DMS53 treated with DMSO at 0.1 percent for 48 hours (cell line): ENCODE results near the gene CPM.
A peak's percentile ranks its signal among the peaks of the same experiment; 100 is the strongest.

ENCODE experiments used
- DNase-seq: peaks from one replicate; lab custom pipeline; 2025; ENCODE audit not compliant: unreplicated experiment; lab: John Stamatoyannopoulos, UW

Gene CPM

DNA sequence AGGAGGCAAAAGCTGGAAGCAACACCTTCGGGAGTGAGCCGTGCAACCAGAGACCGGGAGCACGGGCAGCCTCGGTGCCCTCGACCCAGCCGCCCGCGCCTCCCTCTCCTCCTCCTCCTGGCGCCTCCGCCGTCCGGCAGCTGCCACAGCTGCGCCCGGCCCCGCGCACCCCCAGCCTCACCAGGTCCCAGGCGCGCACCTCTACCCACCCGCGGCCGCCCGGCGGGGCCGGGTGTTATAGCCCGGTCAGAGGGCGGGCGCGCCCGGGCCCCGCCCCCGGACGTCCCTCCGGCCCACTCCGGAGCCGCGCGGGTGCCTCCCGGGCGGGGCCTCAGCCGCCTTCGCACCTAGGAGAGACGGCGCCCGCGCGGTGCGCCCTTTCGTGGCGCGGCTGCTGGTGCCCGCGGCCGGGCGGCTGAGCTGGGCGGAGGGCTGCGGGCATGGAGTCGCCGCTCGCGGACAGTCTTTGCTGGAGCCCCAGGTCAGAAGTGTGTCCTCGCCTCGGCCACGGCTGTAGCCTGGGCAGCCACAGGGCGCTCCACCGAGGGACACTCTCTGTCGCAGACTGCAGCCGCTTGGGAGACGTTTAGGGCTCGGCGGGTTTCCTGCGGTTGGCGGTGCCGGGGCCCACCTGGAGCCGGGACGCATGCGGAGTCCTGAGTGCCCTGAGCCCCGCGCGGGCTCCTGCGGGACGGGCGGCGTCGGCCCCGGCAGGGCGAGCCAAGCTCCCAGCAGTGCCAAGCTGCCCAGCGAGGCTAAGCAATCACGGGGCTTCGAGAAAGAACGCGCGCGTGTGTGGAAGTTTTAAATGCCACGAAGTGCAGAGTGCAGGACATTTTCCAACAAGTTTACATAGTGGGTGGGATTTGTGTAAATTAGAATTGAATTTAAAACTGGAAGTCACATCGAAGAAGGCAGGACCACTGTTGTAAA is at the start of gene CPM:
TSS of gene CPM (minus strand) at position 211 of the 933 bp plus-strand sequence. CDS start 334 bp downstream, outside the sequence.
- peak; percentile 82 for DNase-seq

DNA sequence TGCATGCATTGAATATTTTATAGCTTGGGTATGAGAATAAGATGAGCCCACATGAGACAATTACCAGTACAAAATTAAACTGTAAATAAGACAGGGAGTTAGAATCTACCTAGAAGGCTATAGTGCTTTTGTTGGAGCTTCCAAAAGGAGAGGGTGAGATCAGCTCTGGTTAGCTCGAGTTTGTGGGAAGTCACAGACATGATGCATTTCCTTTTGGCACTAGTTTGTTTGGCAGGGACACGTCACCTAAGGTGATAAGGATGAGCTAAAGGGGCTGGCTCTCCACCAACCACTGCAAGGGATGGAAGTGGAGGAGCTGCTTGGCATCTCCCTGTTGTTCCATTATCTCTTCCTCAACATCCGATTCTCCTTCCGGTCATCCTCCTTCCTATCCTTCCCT is 48.5 kb upstream of the CPM start:
- DNase-seq, result no peak

DNA sequence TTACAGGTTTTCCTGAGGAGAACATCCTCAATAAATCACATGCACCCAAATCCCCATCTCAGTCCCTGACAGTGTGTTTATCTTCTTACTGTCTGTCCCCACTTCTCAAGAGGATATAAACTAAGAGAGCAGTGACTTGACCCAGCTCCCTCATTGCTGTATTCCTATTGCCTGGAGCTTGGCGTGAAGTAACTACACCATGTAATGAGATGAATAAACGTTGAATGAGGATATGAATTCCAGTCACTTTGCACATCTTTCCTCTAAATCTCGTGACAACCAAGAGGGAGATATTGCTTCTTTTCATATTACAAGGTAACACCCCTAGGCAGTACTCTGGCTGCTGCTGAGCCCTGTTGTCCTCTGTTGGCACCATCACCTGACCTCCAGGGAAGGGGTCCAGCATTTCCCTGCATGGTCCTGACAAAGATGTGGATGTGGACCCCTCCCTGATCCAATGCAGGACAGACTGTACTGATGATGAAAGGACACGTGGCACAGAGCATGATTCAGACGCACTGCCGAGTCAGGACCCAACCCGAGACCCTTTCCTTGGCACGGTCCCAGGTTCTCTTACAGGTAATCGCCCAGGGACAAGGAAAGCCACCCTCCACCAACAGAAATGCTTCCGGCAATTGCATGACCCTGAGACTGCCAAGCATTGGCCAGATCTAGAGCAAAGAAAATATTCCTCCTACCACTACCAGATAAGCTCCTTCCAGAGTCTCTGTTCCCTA is 47.7 kb upstream of the CPM start:
- no peak for DNase-seq

DNA sequence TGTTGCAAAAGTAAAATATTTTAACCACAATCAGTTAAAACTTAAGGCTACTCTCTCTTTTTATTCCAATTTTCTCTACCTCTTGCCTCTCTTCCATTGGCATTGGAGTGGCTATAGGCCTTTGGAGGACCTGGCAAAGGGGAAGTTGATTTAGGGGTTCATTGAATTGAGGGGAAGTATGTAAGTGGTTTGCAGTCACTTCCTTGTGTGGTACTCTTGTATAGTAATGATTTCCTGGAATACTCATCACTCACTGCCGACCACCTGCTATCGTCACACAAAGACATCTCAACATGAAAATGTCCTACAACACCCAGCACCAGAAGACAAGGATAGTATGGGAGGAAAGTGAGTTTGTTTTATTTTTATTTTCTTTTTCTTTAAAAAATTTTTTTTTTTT is 45.7 kb upstream of the CPM start:
- DNase-seq, result no peak

DNA sequence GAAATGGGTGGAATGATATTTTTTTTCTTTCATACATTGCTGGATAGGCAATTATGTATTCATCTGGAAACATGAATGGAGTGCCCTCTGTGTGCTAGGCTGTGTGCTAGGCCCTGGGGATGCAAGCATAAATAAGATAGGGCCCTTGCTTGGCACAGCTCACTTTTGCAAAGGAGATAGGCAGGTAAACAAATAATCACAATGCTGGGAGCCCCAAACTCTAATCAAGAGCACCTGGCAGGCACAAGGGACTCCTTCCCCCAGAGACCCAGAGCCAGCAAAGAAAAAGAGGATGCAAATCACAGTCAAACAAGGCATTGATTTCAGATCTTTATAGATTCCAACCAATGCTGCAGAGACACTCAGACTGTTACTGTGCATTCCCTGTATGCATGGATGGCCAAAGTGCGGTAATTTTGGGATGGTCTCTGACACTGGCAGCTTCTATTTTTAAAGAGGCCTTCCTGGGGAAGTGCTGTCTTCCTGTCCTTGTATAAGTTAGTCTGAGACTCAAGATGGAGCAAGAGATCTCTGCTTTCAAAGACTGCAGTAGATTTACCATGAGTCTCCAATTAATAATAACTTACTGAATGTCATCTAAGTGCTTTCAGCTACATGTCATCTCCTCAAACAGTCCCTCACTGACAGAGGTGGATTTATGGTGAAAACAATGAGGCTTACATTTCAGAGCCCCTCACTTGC is 45.1 kb upstream of the CPM start:
- no peak for DNase-seq

DNA sequence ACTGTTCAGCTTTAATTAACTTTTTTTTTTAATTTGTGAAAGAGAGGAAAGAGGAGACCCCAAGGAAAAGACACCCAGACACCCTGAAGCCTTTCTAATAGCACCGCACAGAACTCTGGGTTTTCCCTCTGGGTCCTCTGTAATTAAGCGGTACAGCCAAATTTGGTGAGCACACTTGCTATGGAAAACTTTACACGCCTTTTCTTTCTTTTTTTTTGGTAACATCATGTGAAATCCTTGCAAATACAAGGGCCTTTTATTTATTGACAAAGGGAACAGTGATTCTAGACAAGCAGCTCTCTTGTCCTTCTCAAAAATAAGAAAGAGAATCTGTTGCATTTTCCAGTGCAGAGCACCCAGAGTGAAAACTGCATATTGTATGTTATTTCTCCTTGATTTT is 44.4 kb upstream of the CPM start:
- DNase-seq, result no peak

DNA sequence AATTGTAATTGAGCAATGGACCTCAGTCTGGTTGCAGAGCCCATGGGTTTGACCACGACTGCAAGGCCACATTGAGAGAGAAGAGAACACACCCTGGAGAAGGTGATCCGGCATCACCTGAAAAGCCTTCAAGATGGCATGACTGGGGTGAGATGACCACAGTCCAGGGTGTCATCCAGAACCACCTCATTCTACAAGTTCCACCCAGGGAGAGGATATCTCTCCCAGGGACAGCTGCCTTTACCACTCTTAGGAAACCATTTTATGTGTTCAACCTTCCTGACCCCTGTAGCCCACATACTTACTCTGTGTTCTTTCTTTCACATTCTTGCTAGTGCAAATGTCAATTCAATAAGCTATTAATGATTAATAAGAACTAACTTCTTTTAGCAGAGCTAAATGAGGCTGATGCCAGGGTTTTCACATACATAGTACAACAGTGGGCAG is 43.4 kb upstream of the CPM start:
- no peak for DNase-seq

DNA sequence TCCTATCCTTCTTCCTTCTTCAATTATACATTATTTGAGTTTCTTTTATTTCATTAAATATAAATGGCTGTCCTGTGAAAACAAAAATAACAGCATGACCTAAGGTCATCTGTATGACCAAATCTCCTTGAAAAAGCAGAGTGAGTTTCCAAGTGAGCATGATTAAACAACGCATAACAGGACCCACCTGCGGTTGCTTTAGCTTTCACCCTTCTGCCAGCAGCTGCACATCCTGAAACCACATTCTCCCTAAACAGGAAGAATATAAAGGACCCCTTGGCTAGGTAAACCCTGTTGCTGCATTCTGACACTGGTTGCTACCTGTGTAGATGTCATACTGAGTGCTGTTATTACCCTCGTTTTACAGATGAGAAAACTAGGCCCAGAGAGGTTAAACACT is 42.8 kb upstream of the CPM start:
- no peak for DNase-seq

DNA sequence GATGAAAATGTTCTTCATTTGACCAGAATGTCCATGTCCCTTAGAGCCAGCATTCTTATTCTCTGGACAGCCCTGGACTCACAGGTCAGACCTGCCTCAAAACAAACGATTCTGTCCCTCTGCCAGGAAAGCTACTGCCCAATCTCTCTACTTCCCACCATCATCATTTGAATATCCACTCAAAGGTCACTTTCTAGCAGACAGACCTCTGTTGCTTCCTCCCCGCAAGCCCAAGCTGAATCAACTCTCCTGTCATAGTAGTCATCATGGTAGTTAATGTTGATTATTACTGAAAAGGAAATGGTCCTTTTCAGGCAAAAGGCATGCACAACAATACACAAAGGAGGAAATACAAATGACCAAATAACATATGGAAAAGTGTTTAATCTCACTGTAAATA is 39.6 kb upstream of the CPM start:
- DNase-seq, result peak; percentile 7

DNA sequence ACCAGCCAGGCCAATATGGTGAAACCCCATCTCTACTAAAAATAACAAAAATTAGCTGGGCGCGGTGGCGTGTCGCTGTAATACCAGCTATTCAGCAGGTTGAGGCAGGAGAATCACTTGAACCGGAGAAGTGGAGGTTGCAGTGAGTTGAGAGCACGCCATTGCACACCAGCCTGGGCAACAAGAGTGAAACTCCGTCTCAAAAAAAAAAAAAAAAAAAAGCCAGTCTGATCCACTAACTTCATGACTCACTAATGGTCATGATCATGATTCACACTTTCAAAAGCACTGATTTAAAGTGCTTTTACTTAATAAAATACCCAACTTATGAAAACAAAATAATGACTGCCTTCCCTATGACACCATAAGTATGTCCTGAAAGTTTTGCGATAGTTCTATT is 38.4 kb upstream of the CPM start:
- no peak for DNase-seq

DNA sequence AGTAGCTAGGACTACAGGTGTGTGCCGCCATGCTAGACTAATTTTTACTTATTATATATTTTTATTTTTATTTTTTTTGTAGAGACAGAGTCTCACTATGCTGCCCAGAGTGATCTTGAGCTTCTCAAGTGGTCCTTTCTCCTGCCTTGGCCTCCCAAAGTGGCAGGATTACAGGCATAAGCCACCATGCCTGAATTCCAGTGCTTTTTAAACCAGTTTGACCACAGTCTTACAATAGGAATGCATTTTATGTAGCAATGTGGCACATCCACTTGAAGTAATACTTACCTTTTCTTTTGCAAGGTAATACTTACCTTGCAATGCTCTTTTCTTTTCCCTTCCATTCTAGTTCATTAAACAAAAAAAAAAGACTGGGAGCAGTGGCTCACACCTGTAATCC is 38.0 kb upstream of the CPM start:
- DNase-seq, result no peak

DNA sequence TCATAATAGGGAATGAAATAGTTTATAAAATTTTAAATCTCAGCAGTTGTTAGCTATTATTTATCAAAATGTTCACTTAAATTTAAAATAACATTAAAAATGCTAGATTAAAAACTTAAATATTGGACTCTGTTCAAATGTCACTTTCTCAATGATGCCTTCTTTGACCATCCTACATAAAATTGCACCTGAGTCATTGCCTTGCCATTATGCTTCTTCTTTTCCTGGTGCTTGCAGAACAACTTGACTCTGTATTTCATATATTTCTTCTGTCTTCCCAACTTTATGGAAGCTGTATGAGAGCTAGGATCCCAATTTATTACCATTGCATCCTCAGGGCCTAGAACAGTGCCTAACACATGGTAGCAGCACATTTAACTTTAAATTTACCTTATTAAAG is 37.3 kb upstream of the CPM start:
- DNase-seq, result no peak

DNA sequence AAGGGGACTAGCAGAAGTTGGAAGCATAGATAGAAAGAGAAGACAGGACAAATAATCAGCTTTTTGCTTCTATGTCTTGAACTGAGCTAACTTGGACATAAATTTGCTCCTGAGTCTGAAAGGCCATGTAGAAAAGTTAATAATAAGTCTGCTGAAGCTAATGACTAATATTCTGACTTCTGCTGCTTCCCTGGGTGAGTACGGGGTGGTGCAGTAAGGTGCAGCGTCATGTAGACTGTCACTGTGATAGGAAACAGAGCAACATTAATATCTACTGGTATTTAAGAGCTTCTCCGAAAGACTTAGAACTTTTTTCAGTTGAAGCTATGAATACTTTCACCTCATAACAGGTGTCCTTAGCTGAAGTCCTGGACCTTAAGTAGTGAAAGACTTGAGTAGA is 34.1 kb upstream of the CPM start:
- DNase-seq, result no peak

DNA sequence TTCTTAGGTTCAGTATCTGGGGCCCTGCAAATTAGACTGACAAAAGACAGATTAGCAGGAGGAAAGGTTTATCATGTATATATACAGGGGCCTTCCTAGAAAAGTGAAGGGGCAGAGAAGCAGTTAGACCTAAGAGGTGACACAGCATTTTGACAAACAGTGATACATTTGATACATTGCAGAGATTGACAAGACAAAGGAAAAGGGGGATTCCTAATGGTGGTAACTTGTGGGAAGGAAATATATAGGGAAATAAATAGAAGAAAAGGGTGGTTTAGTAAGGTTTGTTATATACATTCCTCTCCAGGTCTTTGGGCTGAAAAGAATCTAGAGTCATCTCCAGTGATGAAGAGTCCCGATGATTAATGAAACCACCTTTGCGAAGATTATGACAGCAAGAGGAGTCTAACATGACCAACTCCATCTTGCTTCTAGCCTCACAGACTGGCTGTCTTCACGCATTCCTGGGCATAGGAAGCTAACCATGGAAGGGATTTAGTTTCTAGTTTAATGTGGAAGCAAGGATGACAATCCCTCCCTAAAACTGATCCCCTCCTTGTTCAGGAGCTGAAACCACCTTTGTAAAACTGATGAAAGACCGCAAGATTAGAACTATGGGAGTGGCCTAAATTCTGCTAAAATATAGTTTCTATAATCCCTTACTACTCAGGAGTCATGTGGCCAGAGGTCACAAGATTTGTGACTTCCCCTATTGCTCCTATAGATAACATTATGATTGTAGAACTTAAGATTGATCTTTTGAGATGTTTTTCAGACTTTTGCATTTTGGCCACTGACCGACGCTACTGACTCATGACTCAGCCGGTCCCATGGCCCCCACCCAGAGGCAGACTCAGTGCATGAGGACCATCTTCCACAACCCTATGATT is 31.1 kb upstream of the CPM start:
- DNase-seq, result no peak

DNA sequence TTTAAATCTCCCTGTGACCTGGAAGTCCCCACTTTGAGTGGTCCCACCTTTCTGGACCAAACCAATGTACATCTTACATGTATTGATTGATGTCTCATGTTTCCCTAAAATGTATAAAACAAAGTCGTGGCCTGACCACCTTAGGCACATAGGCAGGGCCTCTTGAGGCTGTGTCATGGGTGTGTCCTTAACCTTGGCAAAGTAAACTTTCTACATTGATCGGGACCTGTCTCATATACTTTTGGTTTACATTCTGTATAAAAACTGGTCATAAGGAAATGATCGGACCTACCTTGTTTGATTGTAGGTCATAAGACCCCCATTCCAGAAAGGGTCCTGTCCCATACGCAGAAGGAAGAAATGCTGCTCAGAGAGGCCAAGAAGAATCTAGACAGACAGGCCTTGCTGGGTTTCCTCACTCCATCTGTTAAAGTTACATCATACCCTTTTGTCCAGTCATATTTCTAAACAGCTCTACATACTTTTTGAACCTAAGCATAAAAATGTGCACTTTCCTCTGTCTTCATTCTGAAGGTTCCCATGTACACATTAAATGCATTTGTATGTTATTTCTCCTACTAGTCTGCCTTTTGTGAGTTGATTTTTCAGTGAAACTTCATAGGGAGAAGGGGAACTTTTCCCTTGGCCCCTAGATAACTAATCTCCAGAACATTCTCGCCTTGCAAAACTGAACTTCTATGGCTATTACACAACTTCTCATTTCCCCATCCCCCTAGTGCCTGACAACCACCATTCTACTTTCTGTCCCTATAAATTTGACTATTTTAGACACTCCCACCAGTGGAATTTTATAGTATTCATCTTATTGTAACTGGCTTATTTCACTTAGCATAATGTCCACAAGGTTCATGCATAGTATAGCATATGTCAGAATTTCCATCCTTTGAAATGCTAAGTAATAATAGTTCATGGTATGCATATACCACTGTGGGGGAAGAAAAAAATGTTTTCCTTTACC is 30.2 kb upstream of the CPM start:
- no peak for DNase-seq

DNA sequence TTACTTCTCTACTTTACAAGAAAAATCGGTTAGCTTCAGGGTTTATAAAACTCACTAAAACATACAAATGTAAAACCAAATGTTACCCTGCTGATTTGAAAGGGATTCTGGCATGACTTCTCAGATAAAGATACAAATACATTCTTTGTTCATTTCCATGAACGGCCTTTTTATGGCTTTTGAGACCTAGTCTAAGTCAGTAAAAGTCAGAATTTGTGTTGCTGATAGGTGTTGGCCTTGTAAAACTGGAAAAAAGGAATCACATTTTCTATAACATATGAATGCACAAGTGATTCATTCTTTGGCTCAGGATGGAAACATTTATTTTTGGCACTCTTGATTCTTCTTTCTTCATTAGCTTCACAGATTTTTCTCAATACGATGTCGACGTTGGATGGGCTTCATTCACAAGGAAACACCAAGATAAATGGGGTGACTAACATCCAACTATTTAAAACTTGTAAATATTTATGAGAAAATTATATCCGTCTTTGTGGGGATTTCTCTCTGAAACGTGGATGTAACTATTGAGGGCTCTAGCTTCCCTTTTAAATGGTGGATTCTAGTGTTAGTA is 27.0 kb upstream of the CPM start:
- no peak for DNase-seq

DNA sequence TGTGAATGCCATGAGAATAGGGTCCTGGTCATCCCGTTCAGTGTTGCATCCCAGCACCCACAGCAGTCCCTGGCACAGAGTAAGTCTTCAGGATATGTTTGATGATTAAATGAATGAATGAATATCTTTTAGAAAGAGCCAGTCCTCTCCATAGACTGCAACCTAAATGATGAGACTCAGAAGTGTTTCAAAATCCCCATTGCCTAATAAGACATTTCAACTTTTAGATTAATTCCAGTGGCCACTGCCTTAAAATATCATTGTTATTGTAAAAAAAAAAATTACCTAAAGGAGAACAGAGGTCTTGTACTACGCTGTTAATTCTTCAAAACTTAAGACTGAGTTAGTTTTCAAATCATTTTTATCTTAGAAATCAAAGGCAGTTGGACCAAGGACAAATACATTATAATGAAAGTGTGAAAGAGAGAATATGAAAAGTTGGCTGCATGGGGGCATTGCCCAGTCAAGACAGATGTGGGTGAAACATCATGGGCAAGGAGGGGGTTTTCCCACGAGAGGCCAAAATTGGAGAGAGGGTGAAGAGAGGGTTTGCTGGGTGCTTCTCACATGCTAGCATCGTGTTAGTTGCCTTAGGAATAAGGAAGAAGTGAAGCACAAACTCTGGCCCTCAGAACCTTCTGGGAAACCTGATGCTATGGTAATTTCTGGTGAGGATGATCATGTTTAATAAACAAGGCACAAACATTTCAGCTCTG is 26.3 kb upstream of the CPM start:
- no peak for DNase-seq

DNA sequence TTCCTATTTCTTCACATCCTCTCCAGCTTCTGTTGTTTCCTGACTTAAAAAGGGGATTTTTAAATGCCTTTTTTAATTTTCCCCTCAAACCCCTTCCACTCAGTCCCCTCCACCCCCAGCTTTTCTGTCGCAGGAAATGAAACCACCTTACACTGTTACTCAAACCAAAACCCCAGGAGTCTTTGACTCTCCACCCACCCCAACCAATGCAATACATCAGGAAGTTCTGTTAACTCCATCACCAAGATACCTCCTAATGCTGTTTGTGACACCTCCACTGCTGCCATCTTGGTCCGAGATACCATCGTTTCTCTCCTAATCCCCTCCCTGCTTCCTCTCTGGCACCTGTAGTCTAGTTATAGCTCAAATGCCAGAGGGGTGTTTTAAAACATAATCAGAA is 25.4 kb upstream of the CPM start:
- no peak for DNase-seq

DNA sequence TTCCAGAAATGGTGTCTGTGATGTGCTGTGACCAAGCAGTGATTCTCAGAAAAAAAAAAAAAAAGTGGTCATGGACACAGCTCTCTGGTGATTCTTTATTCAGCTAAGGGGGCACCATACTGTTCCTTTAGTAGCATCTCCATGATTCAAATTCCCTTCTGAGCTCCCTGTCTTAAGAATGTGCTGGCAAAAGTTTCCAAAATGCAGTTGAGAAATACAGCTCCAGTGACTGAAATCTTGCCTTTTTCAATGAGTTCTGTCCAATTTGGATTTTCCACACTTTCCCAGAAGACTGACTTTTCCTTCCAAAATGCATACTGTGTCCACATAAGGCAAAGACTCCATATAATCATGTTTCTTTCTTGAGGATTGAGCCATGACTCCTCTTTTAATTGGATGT is 24.3 kb upstream of the CPM start:
- DNase-seq, result no peak
